H1 (cell line): Measurements from ENCODE around the gene TMEM272. TPM values are rescaled to one million over a fixed set of nuclear protein-coding genes. Genes with fewer than 3 reads are reported as not detected.

ENCODE experiments used
- CTCF ChIA-PET: fragments of 300-600 bp; sonication (Branson Sonifier 250); formaldehyde crosslinking; loops from one replicate; lab custom pipeline; 2021; ENCODE audit not compliant: partially characterized antibody; lab: Charles Lee
- POLR2A ChIA-PET: fragments of 300-600 bp; sonication (Branson Sonifier 250); formaldehyde crosslinking; loops from one replicate; lab custom pipeline; 2021; ENCODE audit warnings: inconsistent platforms; ENCODE audit not compliant: partially characterized antibody; lab: Charles Lee
- DNase-seq, 2 experiments: peaks; one replicate each; pipeline versions ENCODE4 v3.0.0 to v3.0.0-alpha.2; 2010 to 2022; ENCODE audit warnings: low spot score in 2 of 2, low read depth in 1 of 2, mixed read lengths in 1 of 2
- FAIRE-seq: peaks from 2 replicates; lab custom pipeline; 2011; peaks lifted over from hg19 to GRCh38; lab: Jason Lieb, UNC
- H2AFZ ChIP-seq: 2 replicates; pipeline ENCODE4 v1.8.1; 2012; ENCODE audit warnings: low read length, inconsistent platforms
- H2AK5ac ChIP-seq: 2 replicates; pipeline ENCODE4 v1.6.1; 2013; ENCODE audit warnings: low read depth, low read length
- H2BK120ac ChIP-seq: replicated peaks from 2 replicates; pipeline ENCODE3; 2013; ENCODE audit warnings: low read depth, low read length, inconsistent platforms
- H2BK12ac ChIP-seq: 2 replicates; pipeline ENCODE4 v1.6.1; 2013; ENCODE audit warnings: low read depth, low read length
- H2BK15ac ChIP-seq: 2 replicates; pipeline ENCODE4 v1.6.1; 2013; ENCODE audit warnings: low read length
- H2BK20ac ChIP-seq: 2 replicates; pipeline ENCODE4 v1.6.1; 2013; ENCODE audit warnings: low read length
- H2BK5ac ChIP-seq: 2 replicates; pipeline ENCODE4 v1.6.1; 2013; ENCODE audit warnings: low read depth, low read length
- H3K14ac ChIP-seq: 2 replicates; pipeline ENCODE4 v1.6.1; 2013; ENCODE audit warnings: inconsistent platforms; ENCODE audit not compliant: insufficient read length
- H3K18ac ChIP-seq: 2 replicates; pipeline ENCODE4 v1.6.1; 2013; ENCODE audit warnings: low read length; ENCODE audit errors: extremely low read depth
- H3K23ac ChIP-seq: 2 replicates; pipeline ENCODE4 v1.6.1; 2013; ENCODE audit warnings: inconsistent platforms; ENCODE audit not compliant: insufficient read length
- H3K23me2 ChIP-seq: 2 replicates; pipeline ENCODE4 v1.6.1; 2013; ENCODE audit warnings: low read depth, low read length
- H3K27ac ChIP-seq: 2 replicates; pipeline ENCODE4 v1.6.1; 2011; ENCODE audit warnings: low read depth, low read length, inconsistent platforms
- H3K27me3 ChIP-seq, 4 experiments: replicated peaks in 1 of 4; 1 replicate in 1 of 4; 2 replicates in 3 of 4; pipeline versions ENCODE4 v1.6.1 to v1.8.1; 2011 to 2013; ENCODE audit warnings: low read length in 3 of 4, mild to moderate bottlenecking in 3 of 4, inconsistent platforms in 2 of 4, mixed read lengths in 2 of 4, moderate library complexity in 1 of 4; ENCODE audit not compliant: control insufficient read depth in 3 of 4, insufficient read depth in 3 of 4; ENCODE audit errors: extremely low read depth in 1 of 4
- H3K36me3 ChIP-seq, 4 experiments: 2 replicates each; pipeline versions ENCODE4 v1.6.1 to v1.8.1; 2011 to 2013; ENCODE audit warnings: mild to moderate bottlenecking in 4 of 4, low read length in 3 of 4, moderate library complexity in 2 of 4, control low read depth in 1 of 4, inconsistent platforms in 1 of 4; ENCODE audit not compliant: insufficient read depth in 4 of 4, control insufficient read depth in 2 of 4
- H3K4ac ChIP-seq: replicated peaks from 2 replicates; pipeline ENCODE3; 2013; ENCODE audit warnings: low read length, low read depth, mixed read lengths, inconsistent platforms; ENCODE audit not compliant: insufficient read length
- H3K4me1 ChIP-seq, 4 experiments: replicated peaks in 1 of 4; 1 replicate in 1 of 4; 2 replicates in 3 of 4; pipeline versions ENCODE4 v1.6.1 to v1.8.1; 2011 to 2013; ENCODE audit warnings: low read length in 3 of 4, inconsistent platforms in 2 of 4, mixed read lengths in 1 of 4; ENCODE audit not compliant: insufficient read depth in 4 of 4, control insufficient read depth in 3 of 4
- H3K4me2 ChIP-seq, 2 experiments: 2 replicates each; pipeline versions ENCODE4 v1.6.1 to v1.8.1; 2011 to 2013; ENCODE audit warnings: low read depth in 2 of 2, low read length in 2 of 2, control low read depth in 1 of 2, inconsistent platforms in 1 of 2, mild to moderate bottlenecking in 1 of 2; ENCODE audit not compliant: insufficient read depth in 1 of 2
- H3K4me3 ChIP-seq, 4 experiments: fragments of 200-600, 300-600 bp in 1 of 4; sonication (generic), shearing (Covaris generic), sonication (Bioruptor Twin) in 1 of 4; 2 replicates each; pipeline versions ENCODE4 v1.5.1 to v1.8.1; 2011 to 2016; ENCODE audit warnings: low read length in 4 of 4, low read depth in 3 of 4, control low read depth in 2 of 4, inconsistent platforms in 2 of 4, mild to moderate bottlenecking in 2 of 4, mixed read lengths in 1 of 4, moderate library complexity in 1 of 4; ENCODE audit not compliant: insufficient read depth in 2 of 4; ENCODE audit errors: extremely low read depth in 1 of 4
- H3K56ac ChIP-seq: replicated peaks from 2 replicates; pipeline ENCODE3; 2013; ENCODE audit warnings: low read depth, mild to moderate bottlenecking, mixed read lengths, low read length, inconsistent platforms; ENCODE audit not compliant: insufficient read length
- H3K79me1 ChIP-seq: 2 replicates; pipeline ENCODE4 v1.6.1; 2013; ENCODE audit warnings: low read depth, low read length, control low read depth
- H3K79me2 ChIP-seq, 2 experiments: 2 replicates each; pipeline versions ENCODE4 v1.6.1 to v1.8.1; 2012 to 2013; ENCODE audit warnings: low read length in 2 of 2, mild to moderate bottlenecking in 2 of 2, inconsistent platforms in 1 of 2; ENCODE audit not compliant: insufficient read depth in 2 of 2, control insufficient read depth in 1 of 2
- H3K9ac ChIP-seq, 4 experiments: replicated peaks in 1 of 4; 1 replicate in 1 of 4; 2 replicates in 3 of 4; pipeline versions ENCODE4 v1.6.1 to v1.8.1; 2011 to 2013; ENCODE audit warnings: low read depth in 3 of 4, low read length in 3 of 4, control low read depth in 2 of 4, mild to moderate bottlenecking in 2 of 4, moderate library complexity in 2 of 4, inconsistent platforms in 1 of 4; ENCODE audit errors: extremely low read depth in 1 of 4
- H3K9me3 ChIP-seq, 2 experiments: 2 replicates each; pipeline versions ENCODE4 v1.6.1 to v1.8.1; 2012 to 2013; ENCODE audit warnings: mild to moderate bottlenecking in 2 of 2, moderate library complexity in 2 of 2, control low read depth in 1 of 2, inconsistent platforms in 1 of 2, low read depth in 1 of 2, low read length in 1 of 2, mixed read lengths in 1 of 2; ENCODE audit not compliant: insufficient read depth in 2 of 2
- H4K20me1 ChIP-seq, 2 experiments: replicated peaks in 1 of 2; 2 replicates each; pipeline versions ENCODE3 to v1.8.1; 2011 to 2013; ENCODE audit warnings: inconsistent platforms in 2 of 2, low read length in 2 of 2, mild to moderate bottlenecking in 1 of 2; ENCODE audit not compliant: insufficient read depth in 2 of 2, control insufficient read depth in 1 of 2
- H4K5ac ChIP-seq: 2 replicates; pipeline ENCODE4 v1.6.1; 2013; ENCODE audit warnings: low read length, low read depth, mixed read lengths, inconsistent platforms; ENCODE audit not compliant: insufficient read length
- H4K8ac ChIP-seq: 2 replicates; pipeline ENCODE4 v1.8.0; 2013; ENCODE audit warnings: mild to moderate bottlenecking, moderate library complexity, low read length, inconsistent platforms; ENCODE audit not compliant: insufficient read depth; ENCODE audit errors: extremely low read depth
- H4K91ac ChIP-seq: replicated peaks from 2 replicates; pipeline ENCODE3; 2013; ENCODE audit warnings: low read length, mixed read lengths, inconsistent platforms; ENCODE audit not compliant: insufficient read length
- WGBS, 2 experiments: shearing (Covaris generic) in 1 of 2; methylation state at CpG; one replicate each; pipeline versions ENCODE4 v1.1.6 to v1.1.7; 2013 to 2015; ENCODE audit warnings: low lambda C conversion rate in 2 of 2, mixed read lengths in 2 of 2, inconsistent platforms in 1 of 2, low coverage in 1 of 2, missing lambda C conversion rate in 1 of 2; ENCODE audit not compliant: insufficient replicate concordance in 2 of 2, insufficient coverage in 1 of 2, insufficient read length in 1 of 2; ENCODE audit errors: extremely low coverage in 1 of 2, missing lambda C conversion rate in 1 of 2; 5-methylcytosine and 5-hydroxymethylcytosine counted together
- polyA plus RNA-seq, 7 experiments: library from polyadenylated mRNA; depleted of rRNA in 3 of 7; stranded (reverse) in 5 of 7; unstranded in 2 of 7; fragments of >200 nt in 5 of 7; fragments of 200-250 nt in 2 of 7; gene quantifications; 1 replicate in 5 of 7; 2 replicates in 1 of 7; 4 replicates in 1 of 7; pipeline versions ENCODE4 v1.2.1 to v1.2.3, GENCODE V29; 2011 to 2013; ENCODE audit warnings: missing spikeins in 2 of 7, mixed read lengths in 2 of 7
- total RNA-seq: library from RNA; stranded (reverse); fragmentation: NEBNext Ultra II Directional; extraction: Animal tissue kit (Norgen Biotek cat#: 25700); gene quantifications from 2 replicates; pipeline ENCODE4 v1.2.1, GENCODE V29; 2021

The TMEM272 gene
- total and polyA plus RNA-seq, 2 of the 8 experiments (the other 6 are each of a cell fraction or from before 2014, with no cell fraction given), result 0.05 TPM; not detected in 1

DNA sequence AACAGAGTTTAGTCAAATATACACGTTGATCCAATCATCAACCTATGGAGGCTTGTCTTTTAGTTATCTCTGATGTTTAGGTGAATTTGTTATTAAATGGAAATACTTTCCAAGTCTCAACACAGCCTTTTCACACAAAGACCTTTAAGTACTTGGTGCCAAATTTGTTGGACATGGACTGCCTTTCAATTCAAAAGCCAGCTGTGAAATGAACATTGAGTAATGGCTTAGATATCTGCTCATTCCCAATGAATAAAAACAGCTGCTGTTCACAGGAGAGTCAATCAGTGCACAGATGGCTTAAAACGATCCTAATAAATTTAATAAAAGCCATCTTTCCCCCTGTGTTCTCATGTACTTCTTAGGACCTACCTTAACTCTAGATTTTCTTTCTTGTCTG, 21.1 kb downstream of the TMEM272 start:
- H2BK12ac ChIP-seq, result no peak overlapping the region
- POLR2A ChIA-PET, result no interaction called here

More for the DNA sequence above, 21.1 kb downstream of the TMEM272 start:
- no peaks in the 10 kb centered on the region for H4K20me1 ChIP-seq
- H3K23me2 ChIP-seq, result no peaks in the 10 kb centered on the region
- no peak overlapping the region for H4K91ac ChIP-seq
- no peak overlapping the region for H2BK15ac ChIP-seq
- no peak overlapping the region for H3K23ac ChIP-seq
- H4K5ac ChIP-seq, result no peak overlapping the region
- DNase-seq (no peak), FAIRE-seq (no peak)
- no peak overlapping the region for H3K56ac ChIP-seq
- no peaks in the 10 kb centered on the region for H3K36me3 ChIP-seq
- H2AK5ac ChIP-seq, result no peak overlapping the region
- no peak overlapping the region for H3K4me3 ChIP-seq
- H3K27ac ChIP-seq, result no peak overlapping the region
- H2BK5ac ChIP-seq, result no peak overlapping the region
- H3K9me3 ChIP-seq, result no peaks in the 10 kb centered on the region
- no peak overlapping the region for H4K8ac ChIP-seq
- H3K79me1 ChIP-seq, result no peaks in the 10 kb centered on the region
- no peak overlapping the region for H2AFZ ChIP-seq
- no peaks in the 10 kb centered on the region for H3K79me2 ChIP-seq
- 86% methylated on average over 2 of the region's 2 CpGs; no CpG with 5 or more reads in 1 of the 2 experiments for WGBS, 2 experiments
- CTCF ChIA-PET, result interaction anchor here (1.4 to 11.2 kb wide), 3 partner anchors 10 to 21 kb away, joined by 8 to 98 read pairs (median 29); partner anchors contain the start of gene TMEM272
- no peak overlapping the region for H3K14ac ChIP-seq
- H3K4me2 ChIP-seq, result no peak overlapping the region
- no peak overlapping the region for H3K9ac ChIP-seq
- H2BK20ac ChIP-seq, result no peak overlapping the region
- peaks cover 0 to 7% (median 4%) of the 10 kb centered on the region in 4 experiments; a peak in 5 of 7 replicates for H3K4me1 ChIP-seq
- peaks cover 0 to 3% (median 1%) of the 10 kb centered on the region in 4 experiments; a peak in 2 of 7 replicates for H3K27me3 ChIP-seq
- no peak overlapping the region for H3K4ac ChIP-seq
- no peak overlapping the region for H3K18ac ChIP-seq
- H2BK120ac ChIP-seq, result no peak overlapping the region
